K562 (cell line): ENCODE measurements around the gene MKLN1. TPM values are rescaled to one million over a fixed set of nuclear protein-coding genes. Genes with fewer than 3 reads are reported as not detected.

Experiments used
- ATAC-seq: fragments of 200-7000 bp; cut with Tn5 transposase; 3 replicates; pipeline ENCODE4 v1.9.1; 2020; ENCODE audit warnings: moderate library complexity
- BruUV-seq: library from RNA; stranded (reverse); fragments of 400-500 nt; replicated peaks from 2 replicates; lab custom pipeline; 2021; lab: Mats Ljungman, UMichigan
- CTCF ChIA-PET: fragments of 300-600 bp; formaldehyde crosslinking; extraction: SDS; loops from one replicate; lab custom pipeline; 2021; ENCODE audit warnings: low intra/inter-chr PET ratio; lab: Yijun Ruan, JAX
- POLR2A ChIA-PET: fragments of 300-600, 350-650 bp; sonication (Branson Sonifier 250); formaldehyde crosslinking; extraction: SDS; loops from one replicate; lab custom pipeline; 2021; ENCODE audit warnings: antibody characterized with exemption, inconsistent platforms; lab: Yijun Ruan, JAX
- DNase-seq, 4 experiments: peaks; one replicate each; pipeline versions ENCODE4 v3.0.0 to v3.0.0-alpha.2; 2011 to 2018; ENCODE audit warnings: low spot score in 3 of 4, mixed read lengths in 3 of 4; ENCODE audit errors: extremely low read depth in 1 of 4
- FAIRE-seq: peaks from 2 replicates; lab custom pipeline; 2011; peaks lifted over from hg19 to GRCh38; lab: Jason Lieb, UNC
- H2AFZ ChIP-seq: 2 replicates; pipeline ENCODE4 v1.6.0; 2011; ENCODE audit warnings: low read depth, low read length, control low read depth, inconsistent platforms
- H3K27ac ChIP-seq: fragments of 200-600 bp; 3 replicates; pipeline ENCODE4 v1.8.0; 2011; ENCODE audit warnings: low read depth, mild to moderate bottlenecking, control low read depth, inconsistent platforms, low read length, moderate library complexity, mixed read lengths; ENCODE audit errors: extremely low read depth
- H3K27me3 ChIP-seq, 2 experiments: fragments of 300-600 bp in 1 of 2; 2 replicates in 1 of 2; 3 replicates in 1 of 2; pipeline versions ENCODE4 v1.6.0 to v1.8.0; 2011; ENCODE audit warnings: inconsistent platforms in 2 of 2, low read length in 2 of 2, mild to moderate bottlenecking in 1 of 2, mixed read lengths in 1 of 2, moderate library complexity in 1 of 2; ENCODE audit not compliant: control insufficient read depth in 2 of 2, insufficient read depth in 2 of 2
- H3K36me3 ChIP-seq: fragments of 300-600 bp; 3 replicates; pipeline ENCODE4 v1.8.0; 2011; ENCODE audit warnings: mild to moderate bottlenecking, low read length, inconsistent platforms; ENCODE audit not compliant: control insufficient read depth, insufficient read depth
- H3K4me1 ChIP-seq, 2 experiments: fragments of 200-600 bp in 1 of 2; replicated peaks in 1 of 2; 2 replicates in 1 of 2; 3 replicates in 1 of 2; pipeline versions ENCODE4 v1.5.1 to v1.8.0; 2011; ENCODE audit warnings: inconsistent platforms in 2 of 2, low read length in 2 of 2, mild to moderate bottlenecking in 1 of 2, mixed read lengths in 1 of 2, moderate library complexity in 1 of 2; ENCODE audit not compliant: control insufficient read depth in 2 of 2, insufficient read depth in 2 of 2
- H3K4me2 ChIP-seq: 2 replicates; pipeline ENCODE4 v1.6.1; 2011; ENCODE audit warnings: low read length, control low read depth, inconsistent platforms, mixed read lengths; ENCODE audit not compliant: insufficient read depth
- H3K4me3 ChIP-seq: fragments of 200-600 bp; sonication (generic), shearing (Covaris generic); 2 replicates; pipeline ENCODE4 v1.5.1; 2016; ENCODE audit warnings: control low read depth, inconsistent platforms
- H3K79me2 ChIP-seq: fragments of 200-600 bp; 3 replicates; pipeline ENCODE4 v1.8.0; 2011; ENCODE audit warnings: low read length, inconsistent platforms; ENCODE audit not compliant: control insufficient read depth, insufficient read depth
- H3K9ac ChIP-seq, 2 experiments: 2 replicates each; pipeline versions ENCODE4 v1.6.0 to v1.6.1; 2011; ENCODE audit warnings: low read depth in 2 of 2, low read length in 2 of 2, control low read depth in 1 of 2, inconsistent platforms in 1 of 2, mild to moderate bottlenecking in 1 of 2, mixed read lengths in 1 of 2; ENCODE audit not compliant: insufficient read depth in 1 of 2
- H3K9me1 ChIP-seq: one replicate; pipeline ENCODE4 v1.6.0; 2011; ENCODE audit warnings: inconsistent platforms, mild to moderate bottlenecking, low read length, moderate library complexity; ENCODE audit not compliant: control insufficient read depth, insufficient read depth
- H3K9me3 ChIP-seq: replicated peaks from 2 replicates; pipeline ENCODE4 v1.5.1; 2011; ENCODE audit warnings: low read depth, low read length, inconsistent platforms; ENCODE audit not compliant: control insufficient read depth, insufficient read depth
- H4K20me1 ChIP-seq: replicated peaks from 2 replicates; pipeline ENCODE4 v1.6.1; 2011; ENCODE audit warnings: low read length, inconsistent platforms, mixed read lengths; ENCODE audit not compliant: control insufficient read depth, insufficient read depth
- FOXJ2 ChIP-seq: fragments of 200-800 bp; sonication (Bioruptor generic); IDR thresholded peaks from 2 replicates; pipeline ENCODE4 v1.6.1; 2016; ENCODE audit warnings: missing genetic modification characterization, missing compliant biosample characterization
- PBX2 ChIP-seq, 2 experiments: IDR thresholded peaks in 1 of 2; conservative IDR thresholded peaks in 1 of 2; 2 replicates each; pipeline ENCODE4 v1.6.1; 2016; ENCODE audit warnings: low read depth in 2 of 2, mild to moderate bottlenecking in 1 of 2, missing compliant biosample characterization in 1 of 2, missing genetic modification characterization in 1 of 2, moderate library complexity in 1 of 2
- WGBS: fragments of 100-300 bp; shearing (Covaris generic); methylation state at CpG from one replicate; pipeline ENCODE4 v1.1.6; 2016; ENCODE audit warnings: low coverage, mixed read lengths; ENCODE audit not compliant: insufficient coverage; ENCODE audit errors: missing lambda C conversion rate; 5-methylcytosine and 5-hydroxymethylcytosine counted together
- in situ Hi-C: fragments of 300-500 bp; cut with MboI; formaldehyde crosslinking; loops from 4 replicates; pipeline ENCODE4 v1.15.0; 2018; ENCODE audit warnings: inconsistent platforms, mixed read lengths
- intact Hi-C: fragments of 100-400 bp; cut with micrococcal nuclease; formaldehyde crosslinking; loops from 2 replicates; pipeline ENCODE4 v1.14.2; 2022
- polyA plus RNA-seq, 8 experiments: library from polyadenylated mRNA; depleted of rRNA in 4 of 8; stranded (reverse) in 5 of 8; unstranded in 3 of 8; fragments of >200 nt; fragmentation: Nextera tagmentation in 2 of 8; fragmentation: Illumina TruSeq in 1 of 8; extraction: Ambion mirVana in 2 of 8; extraction: Trizol in 1 of 8; gene quantifications; 2 replicates each; pipeline versions ENCODE4 v1.2.1 to v1.2.3, GENCODE V29; 2011 to 2014; ENCODE audit warnings: inconsistent platforms in 1 of 8, missing spikeins in 1 of 8
- total RNA-seq, 7 experiments: library from RNA; depleted of rRNA in 6 of 7; stranded (reverse); fragments of >200 nt in 6 of 7; fragmentation: Illumina TruSeq in 2 of 7; extraction: Trizol in 2 of 7; gene quantifications; 2 replicates each; pipeline versions ENCODE4 v1.2.1 to v1.2.3, GENCODE V29; 2011 to 2021; ENCODE audit warnings: low replicate concordance in 1 of 7

The MKLN1 gene
- total and polyA plus RNA-seq, 9 of the 15 experiments (the other 6 are each of a cell fraction or from before 2014, with no cell fraction given) = 18.6 to 80.4 (median 56.0) TPM

DNA sequence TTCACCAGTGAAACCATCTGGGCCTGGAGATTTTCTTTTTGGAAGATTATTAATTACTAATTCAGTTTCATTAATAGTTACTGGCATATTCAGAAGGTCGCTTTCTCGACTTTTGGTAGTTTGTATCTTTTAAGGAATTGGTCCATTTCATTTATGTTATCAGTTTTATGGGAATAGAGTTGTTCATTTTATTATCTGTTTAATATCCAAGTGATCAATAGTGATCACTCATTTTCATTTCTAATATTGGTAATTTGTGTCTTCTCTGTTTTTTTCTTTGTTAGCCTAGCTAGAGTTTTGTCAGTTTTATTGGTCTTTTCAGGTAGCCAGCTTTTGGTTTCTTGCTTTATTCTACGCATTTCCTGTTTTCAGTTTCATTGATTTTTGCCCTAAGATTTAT lies 31.0 kb downstream of the MKLN1 start:
- Histone ChIP-seq H3K79me2 (peaks cover 100% of the 10 kb centered on the region), H3K4me1 (peaks cover 0 to 7% of the 10 kb centered on the region in 2 experiments; a peak in 3 of 5 replicates), H2AFZ (no peak overlapping the region), H3K9me1 (no peaks in the 10 kb centered on the region), H3K9me3 (no peaks in the 10 kb centered on the region), H3K27me3 (no peaks in the 10 kb centered on the region), H3K36me3 (no peaks in the 10 kb centered on the region), H3K9ac (no peak overlapping the region), H3K27ac (no peak overlapping the region), H4K20me1 (peaks cover 14% of the 10 kb centered on the region; the same call in 1 of the 2 replicates), H3K4me2 (no peak overlapping the region), H3K4me3 (no peak overlapping the region)
- TF ChIP-seq PBX2 (CRISPR knock-in tag; IDR thresholded peaks at IDR 0.05; ENCODE audit: low read depth) (no peak), PBX2 (tag; conservative IDR thresholded peaks at IDR 0.05; ENCODE audit: low read depth) (no peak), FOXJ2 (tag) (0 out of 2 replicates have a peak, but pooled peaks have one; percentile 39)
- intact Hi-C loops = no loop called here
- no peak for DNase-seq
- no peak for ATAC-seq
- in situ Hi-C loops = no loop called here
- FAIRE-seq = no peak
- BruUV-seq = no TSS peak
- ChIA-PET POLR2A (interaction anchor here (0.5 to 2.1 kb wide), 4 partner anchors 11 to 283 kb away, joined by 3 to 6 read pairs (median 3); no protein-coding TSS in a partner anchor), CTCF (no interaction called here)
- WGBS = 81% methylated on average over 3 of the region's 3 CpGs
